NCI-H345 treated with DMSO at 0.1 percent for 48 hours (cell line): ENCODE measurements around the gene LRIT1.

Experiments used
- DNase-seq: peaks from one replicate; lab custom pipeline; 2025; ENCODE audit not compliant: unreplicated experiment; lab: John Stamatoyannopoulos, UW

Gene LRIT1

DNA sequence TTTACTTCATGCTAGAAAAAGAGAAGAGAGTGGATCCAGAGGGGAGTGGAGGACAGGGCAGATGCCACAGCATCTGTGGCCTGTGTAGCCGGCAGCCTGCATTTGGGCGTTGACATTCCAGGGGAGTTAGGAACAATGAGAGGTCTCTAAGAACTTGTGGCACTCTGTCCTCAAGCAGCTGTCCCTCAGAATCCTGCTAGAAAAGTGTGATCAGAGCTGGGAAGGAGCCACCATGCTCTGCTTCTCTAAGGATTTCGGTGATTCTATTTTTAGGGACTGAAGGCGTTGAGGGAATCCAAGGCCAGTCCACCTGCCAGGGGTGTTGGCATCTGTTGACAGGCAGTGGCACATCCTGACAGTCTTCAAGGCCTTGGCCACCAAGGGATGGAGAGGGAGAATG, 23.6 kb downstream of the LRIT1 start:
- DNase-seq = no peak

DNA sequence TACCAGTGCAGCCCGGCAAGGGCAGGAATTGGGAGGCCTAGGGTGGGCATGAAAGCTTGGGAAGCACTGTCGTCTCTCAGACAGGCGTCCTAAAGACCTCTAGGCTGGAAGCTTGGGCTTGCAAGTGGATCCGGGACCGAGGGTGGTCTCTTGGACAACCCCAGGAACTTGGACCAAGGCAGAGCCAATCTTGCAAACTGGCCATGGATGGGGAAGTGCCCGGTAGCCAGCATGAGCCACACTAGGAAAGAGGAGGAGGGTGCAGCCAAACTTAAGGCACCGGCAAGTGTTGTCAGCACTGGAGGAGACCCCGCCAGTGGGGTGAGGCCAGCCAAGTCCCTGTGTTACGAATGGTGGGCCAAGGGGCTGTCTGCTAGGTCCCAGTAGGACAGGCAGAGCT, 24.5 kb downstream of the LRIT1 start:
- no peak for DNase-seq

DNA sequence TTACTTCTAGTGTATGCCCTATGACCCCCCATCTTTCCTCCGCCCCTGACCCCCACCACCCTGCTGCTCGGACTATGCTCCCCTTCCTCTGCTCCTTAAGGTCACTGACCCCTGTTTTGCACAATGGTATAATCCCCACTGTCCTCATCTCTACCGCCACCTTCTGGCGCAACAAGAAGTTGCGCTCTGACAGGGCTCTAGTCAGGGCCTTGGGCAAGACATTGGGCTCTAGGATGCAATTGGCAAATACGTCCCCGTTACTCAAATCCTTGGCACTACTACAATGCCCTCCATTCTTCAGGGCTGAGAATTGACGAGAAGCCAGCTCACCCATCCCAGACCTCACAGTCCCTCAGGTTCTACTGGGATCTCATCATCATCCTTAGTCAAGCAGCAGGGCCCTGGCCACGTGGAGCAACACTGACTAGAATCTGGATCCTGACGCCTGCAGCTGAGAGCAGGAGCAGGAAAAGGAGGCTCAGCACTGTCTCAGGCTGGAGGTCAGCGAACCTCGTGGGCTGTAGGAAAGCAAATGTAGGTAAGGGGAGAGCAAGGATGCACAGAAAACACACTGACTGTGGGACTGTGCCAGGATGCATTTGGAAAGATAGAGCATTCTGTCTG, 26.6 kb downstream of the LRIT1 start:
- DNase-seq = no peak

DNA sequence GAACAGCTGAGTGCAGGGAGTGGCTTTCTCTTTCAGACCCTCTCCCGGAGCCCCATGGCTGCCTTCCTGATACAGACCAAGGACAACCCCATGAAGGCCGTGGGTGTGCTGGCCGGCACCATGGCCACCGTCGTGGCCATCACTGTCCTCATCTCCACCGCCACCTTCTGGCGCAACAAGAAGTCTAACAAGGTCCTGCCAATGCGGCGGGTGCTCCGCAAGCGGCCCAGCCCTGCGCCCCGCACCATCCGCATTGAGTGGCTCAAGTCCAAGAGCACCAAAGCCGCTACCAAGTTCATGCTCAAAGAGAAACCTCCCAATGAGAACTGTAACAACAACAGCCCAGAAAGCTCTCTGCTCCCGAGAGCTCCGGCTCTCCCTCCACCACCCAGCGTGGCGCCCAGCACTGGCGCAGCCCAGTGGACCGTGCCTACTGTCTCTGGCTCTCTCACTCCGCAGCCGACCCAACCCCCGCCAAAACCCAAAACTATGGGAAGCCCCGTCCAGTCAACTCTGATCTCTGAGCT, 27.2 kb downstream of the LRIT1 start:
- no peak for DNase-seq

DNA sequence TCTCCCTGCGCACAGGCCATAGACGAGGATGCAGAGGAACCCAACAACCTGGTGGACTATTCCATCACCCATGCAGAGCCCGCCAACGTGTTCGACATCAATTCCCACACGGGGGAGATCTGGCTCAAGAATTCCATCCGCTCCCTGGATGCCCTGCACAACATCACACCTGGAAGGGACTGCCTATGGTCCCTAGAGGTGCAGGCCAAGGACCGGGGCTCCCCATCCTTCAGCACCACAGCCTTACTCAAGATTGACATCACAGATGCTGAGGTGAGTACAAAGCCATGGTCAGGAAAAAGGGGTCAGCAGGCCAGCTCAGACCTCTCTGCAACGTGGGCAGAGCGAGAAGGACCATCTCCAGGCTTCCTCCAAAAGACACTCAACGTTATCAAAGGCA, 28.3 kb downstream of the LRIT1 start:
- no peak for DNase-seq

DNA sequence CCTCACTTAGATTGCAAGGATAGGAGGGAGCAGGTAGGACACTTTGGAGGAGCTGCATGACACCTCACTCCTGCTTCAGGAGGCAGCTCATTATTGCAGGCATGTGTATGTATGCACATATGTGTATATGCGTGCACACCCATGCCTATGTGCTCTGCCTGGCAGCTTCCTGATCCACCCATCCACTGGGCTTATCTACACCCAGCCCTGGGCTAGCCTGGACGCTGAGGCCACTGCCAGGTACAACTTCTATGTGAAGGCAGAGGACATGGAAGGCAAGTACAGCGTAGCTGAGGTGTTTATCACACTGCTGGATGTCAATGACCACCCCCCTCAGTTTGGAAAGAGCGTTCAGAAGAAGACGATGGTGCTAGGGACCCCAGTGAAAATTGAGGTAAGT, 29.3 kb downstream of the LRIT1 start:
- DNase-seq = no peak

DNA sequence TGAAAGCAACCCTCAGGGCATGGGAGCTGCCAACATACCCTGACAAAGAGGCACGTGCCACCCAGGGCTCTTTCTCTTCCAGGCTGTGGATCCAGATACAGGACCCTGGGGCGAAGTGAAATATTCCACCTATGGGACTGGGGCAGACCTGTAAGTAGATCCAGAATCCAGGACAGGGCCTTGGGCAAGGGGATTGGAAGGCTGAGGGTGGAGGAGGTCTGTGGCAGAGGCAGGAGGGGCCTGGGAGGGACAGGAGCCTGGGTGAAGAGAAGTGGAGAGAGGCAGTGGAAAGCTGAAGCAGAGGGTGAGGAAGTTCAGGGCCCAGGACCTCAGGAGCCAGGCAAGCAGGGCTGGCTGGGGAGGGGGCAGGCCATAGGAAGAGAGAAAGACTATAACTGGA, 29.8 kb downstream of the LRIT1 start:
- no peak for DNase-seq

DNA sequence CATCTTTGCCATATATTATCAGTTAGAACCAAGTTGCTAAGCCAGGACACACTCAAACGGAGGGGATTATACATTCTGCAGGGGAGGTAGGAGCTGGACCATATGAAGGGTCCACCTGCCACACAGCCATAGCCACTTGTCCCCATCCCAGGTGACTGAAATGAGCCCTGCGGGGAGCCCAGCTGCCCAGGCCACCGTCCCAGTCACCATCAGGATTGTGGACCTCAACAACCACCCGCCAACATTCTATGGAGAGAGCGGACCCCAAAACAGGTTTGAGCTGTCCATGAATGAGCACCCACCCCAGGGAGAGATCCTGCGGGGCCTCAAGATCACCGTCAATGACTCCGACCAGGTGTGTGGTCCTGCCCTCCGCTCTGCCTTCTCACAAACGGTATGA, 33.3 kb downstream of the LRIT1 start:
- no peak for DNase-seq

DNA sequence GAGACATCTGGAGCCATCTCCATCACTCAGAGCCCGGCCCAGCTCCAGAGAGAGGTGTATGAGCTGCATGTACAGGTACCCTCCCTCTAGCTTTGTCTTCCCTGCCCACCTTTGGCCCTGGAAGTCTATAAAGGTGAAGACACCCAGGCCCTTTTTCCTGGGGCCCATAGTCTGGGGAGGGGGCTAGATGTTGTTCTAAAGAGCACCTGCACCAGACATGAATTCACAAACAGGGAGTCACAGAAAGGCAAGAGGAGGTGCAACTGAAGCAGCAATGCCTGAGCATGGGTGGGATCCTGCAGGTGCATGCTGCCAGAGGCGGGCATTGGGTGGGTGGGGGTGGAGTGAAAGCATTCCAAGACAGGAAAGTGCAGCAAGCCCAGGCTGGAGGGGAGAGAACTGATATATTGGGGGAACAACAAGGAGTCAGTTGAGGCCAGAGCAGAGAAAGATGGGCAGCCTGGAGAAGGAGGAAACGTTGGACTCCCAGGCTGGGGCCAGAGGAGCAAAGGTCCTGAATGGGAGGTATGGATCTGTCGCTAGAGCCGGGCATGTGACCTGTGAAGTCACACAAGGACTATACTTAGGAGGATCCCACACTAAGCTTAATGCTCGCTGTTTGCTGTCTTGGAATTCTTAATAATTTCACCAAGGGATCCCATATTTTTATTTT, 35.4 kb downstream of the LRIT1 start:
- no peak for DNase-seq

DNA sequence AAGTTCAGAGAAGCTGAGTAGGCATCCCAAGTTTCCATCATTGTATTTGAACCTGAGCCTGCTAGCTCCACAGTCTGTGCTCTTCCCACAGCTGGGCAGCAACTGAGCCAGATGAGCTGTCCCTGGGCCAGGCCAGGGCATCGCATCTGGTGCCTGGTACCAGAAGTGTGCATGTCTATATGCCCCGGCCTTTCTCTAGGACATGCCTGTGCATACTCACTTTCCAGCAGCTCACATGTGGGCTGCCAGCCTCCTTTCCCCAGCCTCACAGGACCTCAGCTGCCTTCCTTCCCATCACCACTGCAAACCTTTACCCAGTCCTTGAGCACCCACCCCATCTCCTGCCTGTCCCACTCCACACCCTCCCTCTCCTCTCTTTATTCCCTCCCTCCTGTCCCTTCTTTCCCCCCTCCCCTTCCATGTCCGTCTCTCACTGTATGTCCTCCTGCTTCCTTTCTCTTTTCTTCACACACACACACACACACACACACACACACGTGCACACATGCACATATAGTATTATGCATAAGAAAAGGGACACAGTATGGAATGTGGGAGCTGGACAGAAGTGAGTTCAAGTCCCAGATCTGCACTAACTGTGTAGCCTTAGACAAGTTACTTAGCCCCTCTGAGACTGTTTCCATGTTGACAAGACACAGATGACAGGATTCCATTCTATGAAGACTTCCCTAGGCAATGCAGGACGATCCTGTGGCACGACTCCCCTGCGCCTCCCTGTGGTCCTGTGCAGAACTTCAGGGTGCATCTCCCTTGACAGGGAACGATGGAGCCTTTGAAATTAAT, 36.1 kb downstream of the LRIT1 start:
- peak; percentile 32 for DNase-seq

DNA sequence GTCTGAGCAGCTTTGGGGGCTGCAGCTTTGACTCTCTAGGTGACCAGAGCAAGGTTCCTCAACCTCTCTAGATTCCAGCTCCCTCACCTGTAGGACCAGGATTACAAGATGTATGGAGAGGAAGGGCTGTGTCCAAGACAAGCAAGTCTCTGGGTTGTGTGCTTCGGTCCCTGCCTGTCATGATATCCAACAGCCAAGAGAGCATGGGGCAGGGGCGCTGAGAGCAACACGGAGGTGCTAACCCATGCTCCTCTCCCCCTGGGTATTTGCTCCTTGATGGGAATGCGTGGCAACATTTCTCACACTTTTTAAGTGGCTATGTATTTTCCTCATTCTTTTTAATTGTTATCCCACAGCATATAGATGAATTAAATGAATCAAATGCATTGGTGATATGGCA, 36.7 kb downstream of the LRIT1 start:
- DNase-seq = no peak

DNA sequence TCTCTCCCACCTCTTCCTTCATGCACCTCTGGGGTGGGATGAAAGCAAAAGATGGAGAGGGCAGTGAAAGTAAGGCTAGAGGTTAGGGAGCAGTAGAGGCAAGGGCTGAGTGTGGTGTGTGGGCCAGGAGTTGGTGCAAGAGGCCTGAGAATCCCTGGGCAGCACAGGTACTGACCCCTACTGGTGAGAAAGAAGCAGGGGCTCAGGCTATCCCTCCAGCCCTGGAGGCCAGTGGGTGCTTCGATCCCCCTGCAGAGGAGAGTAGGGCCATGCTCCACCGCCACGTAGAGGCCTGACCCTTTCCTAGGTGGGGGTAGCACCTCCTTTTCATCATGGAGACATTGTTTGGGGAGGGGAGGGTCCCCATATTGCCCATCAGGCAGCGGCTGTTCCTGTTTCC, 37.2 kb downstream of the LRIT1 start:
- DNase-seq = no peak

DNA sequence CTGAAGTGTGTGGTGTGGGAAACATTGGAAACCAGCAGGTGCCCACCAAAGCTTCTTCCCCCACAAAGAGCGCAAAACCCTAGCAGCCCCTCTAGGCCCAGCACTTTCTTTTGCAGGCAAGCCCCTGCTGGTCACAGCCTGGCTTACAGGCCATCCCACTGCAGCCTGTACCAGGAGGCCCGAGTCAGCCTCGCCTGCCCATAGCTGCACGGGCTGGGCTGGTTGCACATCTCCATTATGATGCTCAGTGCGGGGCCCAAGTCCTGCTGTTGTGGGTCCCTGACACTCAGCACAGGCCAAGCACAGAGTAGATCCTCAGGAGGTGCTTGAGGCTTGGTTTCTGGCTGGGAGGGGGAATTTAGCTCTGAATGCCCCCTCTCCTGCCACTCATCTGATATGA, 39.0 kb downstream of the LRIT1 start:
- no peak for DNase-seq

DNA sequence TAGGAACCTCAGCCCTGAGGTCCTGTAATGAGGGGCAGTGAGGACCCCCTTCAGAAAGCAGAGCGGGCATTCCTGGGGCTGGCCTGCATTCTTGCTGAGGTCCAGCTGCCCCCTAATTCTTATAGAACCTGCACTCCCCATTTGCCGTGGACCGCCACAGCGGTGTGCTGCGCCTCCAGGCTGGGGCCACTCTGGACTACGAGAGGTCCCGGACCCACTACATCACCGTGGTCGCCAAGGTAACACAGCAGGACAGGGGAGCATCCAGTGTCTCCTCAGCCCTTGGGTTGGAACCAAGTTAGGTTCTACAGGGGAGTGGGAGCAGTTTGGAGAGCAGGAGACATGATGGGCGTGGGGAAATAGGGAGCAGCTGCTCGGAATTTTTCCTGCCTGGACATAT, 39.7 kb downstream of the LRIT1 start:
- no peak for DNase-seq

DNA sequence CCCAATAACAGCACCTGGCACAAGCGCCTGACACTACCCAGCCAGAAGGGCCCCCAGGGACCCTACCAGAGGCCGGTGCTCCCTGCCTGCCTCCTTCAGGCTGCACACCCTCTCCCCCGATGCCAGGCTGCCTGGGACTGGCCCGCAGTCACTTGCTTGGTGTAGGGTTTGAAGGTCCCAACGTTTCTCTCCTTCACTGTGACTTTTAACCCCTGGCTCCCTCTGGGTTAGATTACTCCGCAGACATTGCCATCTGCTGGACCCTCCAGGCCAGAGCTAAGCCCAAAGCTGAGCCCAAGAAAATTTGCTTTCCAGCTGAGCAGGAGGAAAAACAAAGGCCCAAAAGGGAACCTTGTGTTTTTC, 40.1 kb downstream of the LRIT1 start:
- DNase-seq = no peak

DNA sequence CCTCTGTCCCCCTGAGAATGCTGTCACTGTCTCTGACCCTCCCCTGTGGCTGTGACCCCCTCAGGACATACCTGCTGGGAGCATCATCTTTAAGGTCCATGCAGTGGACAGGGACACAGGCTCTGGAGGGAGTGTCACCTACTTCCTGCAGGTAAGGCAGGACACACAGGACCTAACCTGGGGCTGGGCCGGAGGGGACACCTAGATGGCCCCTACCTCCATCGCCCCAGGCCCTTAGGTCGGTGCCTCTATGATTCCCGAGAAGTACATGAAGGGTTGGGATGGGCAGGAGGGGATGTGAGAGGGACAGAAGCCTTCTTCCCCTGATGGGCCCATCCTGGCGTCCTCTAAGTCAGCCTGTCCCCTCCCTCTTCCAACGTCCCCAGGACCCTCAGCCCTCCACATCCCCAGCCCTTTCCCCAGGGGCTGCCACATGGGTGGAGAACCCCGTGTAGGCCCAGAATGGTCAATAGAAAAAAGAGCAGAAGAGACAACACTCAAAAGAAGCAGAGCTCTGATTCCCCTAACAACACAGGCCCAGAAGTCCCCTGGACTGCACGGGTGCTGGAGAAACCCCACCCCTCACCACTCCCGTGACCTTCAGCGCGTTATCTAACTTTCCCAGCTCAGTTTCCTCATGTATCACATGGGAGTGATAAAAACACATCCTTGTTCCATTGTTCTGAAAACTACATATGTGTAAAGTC, 40.7 kb downstream of the LRIT1 start:
- DNase-seq = no peak

DNA sequence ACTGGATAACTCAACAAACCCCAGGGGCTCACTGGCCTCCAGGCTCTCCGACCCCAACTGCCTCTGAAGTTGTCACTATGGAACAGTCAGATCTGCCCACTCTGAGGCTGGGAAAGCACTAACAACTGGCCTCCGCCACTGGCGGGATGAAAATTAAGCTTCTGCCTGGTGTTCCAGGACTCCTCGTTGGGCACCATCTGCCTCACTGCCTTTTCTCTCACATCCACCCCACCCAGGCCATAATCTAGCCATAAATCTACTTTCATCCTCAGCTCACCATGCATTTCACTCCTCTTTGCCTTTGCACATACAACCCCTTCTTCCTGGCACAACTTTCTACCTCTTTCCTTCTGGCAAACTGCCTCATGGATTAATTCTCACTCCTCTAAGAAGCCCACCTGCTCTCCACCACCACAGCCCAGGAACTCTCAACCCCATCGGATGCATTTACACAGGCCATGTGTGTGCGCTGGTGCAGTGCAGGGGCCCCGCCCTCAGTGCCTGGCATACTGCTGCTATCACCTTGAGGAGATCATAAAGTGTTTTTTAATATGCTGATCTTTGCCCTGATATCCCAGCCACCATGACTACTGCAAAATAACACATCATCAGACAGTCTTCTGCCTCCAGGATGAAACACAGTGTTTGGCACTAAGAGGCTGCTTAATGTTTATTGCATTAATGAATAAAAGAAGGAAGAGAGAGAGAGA, 43.0 kb downstream of the LRIT1 start:
- DNase-seq = no peak

DNA sequence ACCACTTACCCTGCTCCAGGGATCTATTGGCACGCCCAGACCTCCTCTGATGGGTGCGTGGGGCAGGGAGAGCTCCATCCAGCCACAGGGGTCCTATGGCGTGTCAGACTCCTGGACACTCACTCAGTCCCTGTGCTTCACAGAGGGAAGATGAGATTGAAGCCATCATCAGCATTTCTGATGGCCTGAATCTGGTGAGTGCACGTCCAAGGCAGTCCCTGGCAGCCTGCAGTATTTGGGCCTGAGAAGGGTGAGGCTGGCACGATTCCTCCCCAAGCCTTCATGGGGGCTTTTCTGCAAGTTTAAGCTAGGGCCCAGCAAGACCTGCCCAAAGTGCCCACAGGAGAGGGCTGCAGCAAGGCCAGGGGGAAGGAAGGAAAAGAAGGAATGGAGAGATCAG, 43.7 kb downstream of the LRIT1 start:
- no peak for DNase-seq

DNA sequence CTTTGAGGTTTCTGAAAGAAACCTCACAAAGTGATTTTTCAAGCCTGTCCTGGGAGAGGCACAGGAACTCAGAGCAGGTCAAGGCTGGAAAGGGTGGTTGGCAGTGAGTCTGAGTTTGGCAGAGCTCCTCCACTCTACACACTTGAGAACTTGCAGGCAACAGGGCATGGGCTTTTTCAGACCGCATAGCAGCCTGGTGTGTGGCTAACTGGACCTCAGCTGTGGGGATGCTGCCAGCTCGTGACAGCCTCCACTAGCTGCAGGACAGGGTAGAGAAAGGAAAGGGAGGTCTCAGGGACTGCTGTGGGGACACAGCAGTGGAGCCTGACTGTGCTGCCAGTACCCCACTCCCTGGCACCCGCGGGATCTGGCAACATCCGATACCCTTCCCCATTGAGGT, 44.4 kb downstream of the LRIT1 start:
- no peak for DNase-seq

DNA sequence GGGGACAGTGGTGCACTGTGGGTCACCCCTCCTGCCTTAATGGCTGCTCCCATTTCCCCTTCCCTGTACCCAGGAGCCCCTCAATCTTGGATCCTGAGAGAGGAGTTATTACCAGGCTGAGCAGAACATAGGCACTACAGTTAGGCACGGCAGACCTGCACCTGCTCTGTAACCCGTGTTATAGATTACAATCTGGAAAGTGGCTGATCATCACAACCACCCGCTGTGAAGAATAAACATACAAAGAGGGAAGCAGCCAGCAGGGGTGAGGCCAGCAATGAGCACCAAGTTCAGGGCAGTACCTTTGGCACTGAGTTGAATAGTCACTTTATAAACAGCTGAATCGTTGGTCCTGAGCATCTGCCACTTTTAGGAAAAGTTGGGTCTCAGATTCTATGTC, 45.3 kb downstream of the LRIT1 start:
- peak; percentile 74 for DNase-seq
